HG03469 (cell line): Measurements from ENCODE around the gene PARP16.
"Not testable (repeated sequence)": the region's sequence is repeated elsewhere in the genome, so short reads cannot be mapped to it uniquely, and the experiment has no call there.

ENCODE experiments used
- ATAC-seq: cut with Tn5 transposase; IDR thresholded peaks from one replicate; pipeline ENCODE4 v1.9.1; 2021; ENCODE audit warnings: mild to moderate bottlenecking, moderate library complexity, moderate number of reproducible peaks; ENCODE audit not compliant: unreplicated experiment

The PARP16 gene

DNA sequence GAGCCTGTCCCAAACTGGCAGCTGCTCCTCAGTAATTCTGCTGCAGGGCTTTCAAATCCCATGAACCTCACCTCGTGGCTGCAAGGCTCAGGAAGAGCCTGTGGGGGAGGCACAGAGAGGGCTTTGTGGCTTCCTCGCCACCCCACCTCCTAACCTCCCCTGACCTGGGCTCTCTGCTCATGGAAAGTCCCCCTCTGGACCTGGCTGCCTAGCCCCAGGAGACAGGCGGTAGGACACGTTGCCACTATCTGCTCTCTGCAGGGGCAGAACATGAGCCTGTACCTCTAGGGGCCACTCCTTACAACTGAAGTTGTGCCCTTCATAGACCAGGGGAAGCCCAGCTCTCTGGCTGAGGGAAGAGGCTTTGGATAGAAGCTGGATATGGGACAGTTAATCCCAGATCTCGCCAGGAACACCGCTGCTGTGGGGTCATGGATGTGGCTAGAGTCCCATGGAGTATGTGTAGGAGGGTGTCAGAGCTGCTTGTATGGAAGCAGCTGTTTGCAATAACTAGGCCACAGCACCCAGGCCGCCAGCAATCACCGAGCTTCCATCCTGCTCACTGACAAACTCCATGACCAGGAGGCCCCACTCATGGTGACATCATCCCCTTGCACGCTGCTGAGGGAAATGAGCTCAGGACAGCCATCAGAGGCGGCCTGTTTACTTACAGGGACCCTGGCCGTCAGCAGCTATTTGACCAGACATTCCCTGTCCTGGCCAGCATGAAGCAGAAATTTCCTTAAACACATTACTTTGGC is 41.4 kb downstream of the PARP16 start:
- no peak for ATAC-seq

DNA sequence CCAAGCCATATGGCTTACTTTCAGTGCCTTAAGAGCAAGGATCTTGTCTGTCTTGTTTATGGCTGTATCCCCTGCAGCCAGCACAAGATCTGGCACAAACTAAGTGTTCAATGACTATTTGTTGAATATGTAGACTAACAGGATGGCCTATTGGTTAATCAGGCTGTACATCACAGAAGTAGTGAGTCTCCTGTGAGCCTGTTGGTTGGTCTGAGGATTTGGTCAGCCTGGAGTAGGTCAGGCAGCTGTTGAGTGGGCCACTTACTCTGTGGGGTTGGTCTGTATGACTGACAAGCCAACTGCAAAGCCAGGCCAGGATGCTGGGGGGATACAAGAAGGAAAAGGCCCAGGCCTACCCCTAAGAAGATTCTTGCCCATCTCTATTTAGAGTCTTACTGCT is 42.0 kb downstream of the PARP16 start:
- no peak for ATAC-seq

DNA sequence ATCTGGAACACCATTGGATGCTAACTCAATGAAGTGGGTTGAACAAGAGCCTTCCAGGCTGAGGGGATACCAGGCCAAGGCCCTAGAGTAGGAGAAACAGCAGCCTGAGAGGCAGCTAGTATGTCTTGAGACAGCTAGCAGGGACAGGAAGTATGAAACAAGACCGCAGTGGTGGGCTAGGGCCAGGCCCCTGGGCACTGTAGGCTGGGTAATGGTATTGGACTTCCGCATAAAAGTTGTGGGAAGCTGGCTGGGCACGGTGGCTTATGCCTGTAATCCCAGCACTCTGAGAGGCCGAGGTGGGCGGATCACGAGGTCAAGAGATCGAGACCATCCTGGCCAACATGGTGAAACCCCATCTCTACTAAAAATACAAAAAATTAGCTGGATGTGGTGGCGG is 50.2 kb downstream of the PARP16 start:
- not testable (repeated sequence) for ATAC-seq

DNA sequence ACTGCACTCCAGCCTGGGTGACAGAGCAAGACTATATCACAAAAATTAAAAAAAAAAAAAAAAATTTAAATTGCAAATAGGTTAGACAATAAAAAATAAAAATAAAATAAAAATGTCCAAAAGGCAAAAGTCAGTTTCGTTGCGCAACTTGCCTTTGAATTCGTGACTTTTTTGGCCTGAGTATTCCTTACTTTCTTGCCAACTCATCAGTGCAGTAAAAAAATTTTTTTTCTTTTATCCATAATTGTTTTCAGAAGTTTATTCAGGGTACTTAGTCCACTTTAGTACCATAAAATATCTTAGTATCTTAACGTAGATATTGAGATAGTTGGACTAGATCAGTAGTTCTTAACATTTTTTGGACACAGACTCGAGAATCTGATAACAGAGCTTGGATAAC is 53.0 kb downstream of the PARP16 start:
- no peak for ATAC-seq

DNA sequence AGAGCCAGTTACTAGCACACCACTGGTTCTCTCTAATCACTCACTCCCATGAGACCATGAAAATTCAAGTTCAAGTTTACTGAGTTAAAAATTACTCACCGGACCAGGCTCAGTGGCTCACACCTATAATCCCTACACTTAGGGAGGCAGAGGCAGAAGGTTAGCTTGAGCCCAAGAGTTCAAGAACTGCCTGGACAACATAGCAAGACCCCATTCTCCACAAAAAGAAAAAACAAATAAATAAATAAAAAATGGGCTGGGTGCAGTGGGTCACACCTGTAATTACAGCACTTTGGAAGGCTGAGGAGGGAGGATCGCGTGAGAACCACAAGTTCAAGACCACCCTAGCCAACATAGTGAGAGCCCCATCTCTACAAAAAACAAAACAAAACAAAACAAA is 54.2 kb downstream of the PARP16 start:
- ATAC-seq = no peak

DNA sequence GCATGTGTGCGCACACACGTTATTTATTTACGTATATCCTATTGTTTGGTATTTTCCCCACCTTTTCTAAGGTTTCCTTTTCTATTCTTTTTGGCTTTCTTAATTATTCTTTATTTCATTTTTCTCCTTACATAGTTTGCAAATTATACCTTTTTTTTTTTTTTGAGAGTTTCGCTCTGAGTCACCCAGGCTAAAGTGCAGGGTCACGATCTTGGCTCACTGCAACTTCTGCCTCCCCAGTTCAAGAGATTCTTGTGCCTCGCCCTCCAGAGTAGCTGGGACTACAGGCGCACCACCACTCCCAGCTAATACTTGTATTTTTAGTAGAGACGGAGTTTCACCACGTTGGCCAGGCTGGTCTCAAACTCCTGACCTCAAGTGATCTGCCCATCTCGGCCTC is 55.4 kb downstream of the PARP16 start:
- ATAC-seq = no peak

DNA sequence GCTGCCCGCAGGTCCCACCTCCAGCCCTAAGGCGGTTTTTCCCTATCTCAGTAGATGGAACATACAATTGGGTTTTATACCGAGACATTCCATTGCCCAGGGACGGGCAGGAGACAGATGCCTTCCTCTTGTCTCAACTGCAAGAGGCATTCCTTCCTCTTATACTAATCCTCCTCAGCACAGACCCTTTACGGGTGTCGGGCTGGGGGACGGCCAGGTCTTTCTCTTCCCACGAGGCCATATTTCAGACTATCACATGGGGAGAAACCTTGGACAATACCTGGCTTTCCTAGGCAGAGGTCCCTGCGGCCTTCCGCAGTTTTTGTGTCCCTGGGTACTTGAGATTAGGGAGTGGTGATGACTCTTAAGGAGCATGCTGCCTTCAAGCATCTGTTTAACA is 59.8 kb downstream of the PARP16 start:
- ATAC-seq = not testable (repeated sequence)

DNA sequence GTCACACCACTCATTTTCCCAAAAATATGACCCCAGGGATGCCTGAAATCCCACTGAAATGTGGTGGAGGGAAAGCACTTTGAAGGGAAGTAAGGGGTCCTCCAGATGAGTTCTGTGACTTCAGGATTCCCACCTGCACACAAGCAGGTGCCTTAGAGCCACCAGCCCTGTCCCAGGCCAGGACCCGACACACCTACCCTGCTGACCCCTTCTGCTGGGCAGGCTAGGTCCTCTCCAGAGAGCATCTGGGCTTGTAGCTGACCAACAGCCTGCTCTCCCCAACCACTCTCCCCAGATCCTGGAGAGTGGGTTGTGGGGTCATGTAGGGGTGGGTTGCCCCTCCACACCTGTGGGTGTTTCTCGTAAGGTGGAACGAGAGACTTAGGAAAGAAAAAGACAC is 60.5 kb downstream of the PARP16 start:
- no peak for ATAC-seq

DNA sequence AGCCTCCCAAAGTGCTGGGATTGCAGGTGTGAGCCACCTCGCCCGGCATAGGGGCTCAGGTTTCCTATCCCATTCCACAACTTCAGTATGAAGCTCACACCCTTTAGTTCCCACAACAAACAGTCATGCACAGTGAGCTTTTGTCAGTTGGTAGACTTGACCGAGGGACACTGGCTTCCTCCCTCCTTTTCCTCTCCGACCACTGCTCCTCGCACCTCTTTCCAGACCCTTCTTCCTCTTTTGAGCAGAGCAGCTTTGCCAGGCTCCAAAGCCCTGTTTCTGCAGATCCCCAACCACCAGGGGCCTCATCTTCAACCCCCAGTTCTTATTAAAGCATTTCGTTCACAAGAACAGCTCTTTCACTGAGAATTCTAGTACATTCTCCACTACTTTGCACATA is 62.7 kb downstream of the PARP16 start:
- ATAC-seq = no peak

DNA sequence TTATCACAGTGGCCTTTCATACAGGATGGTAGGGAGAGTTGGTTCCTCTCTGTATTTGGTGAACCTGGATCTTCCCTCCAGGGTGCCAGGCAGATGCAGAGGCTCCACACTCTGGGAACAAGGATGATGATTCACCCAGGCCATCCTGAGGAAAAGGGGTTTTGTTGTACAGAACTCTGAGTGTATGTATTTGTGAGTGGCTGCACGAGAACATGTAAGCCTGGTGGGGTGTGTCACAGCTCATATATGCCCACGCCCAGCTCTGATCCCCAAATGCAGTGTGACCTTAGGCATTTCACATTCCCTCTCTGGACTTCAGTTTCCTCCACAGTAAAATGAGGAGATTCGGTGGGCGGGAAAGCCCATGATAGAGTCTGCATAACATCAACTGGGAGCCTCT is 63.8 kb downstream of the PARP16 start:
- no peak for ATAC-seq

DNA sequence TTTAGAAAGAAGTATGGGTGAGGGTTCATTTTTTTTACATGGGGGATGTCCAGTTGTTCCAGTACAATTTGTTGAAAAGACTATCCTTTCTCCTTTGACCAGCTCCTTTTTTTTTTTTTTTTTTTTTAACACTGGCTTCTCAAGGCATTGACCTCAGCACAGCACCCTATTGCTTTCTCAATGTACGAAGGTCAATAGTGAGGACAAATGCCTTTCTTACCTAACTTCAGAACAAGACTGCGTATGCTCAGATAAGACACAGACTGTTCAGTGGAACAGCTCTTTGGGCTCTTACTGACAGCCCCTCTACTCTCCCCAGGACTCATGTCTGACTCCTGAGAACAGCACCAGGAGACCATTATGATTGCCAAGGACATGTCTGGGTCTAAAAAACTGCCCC is 65.0 kb downstream of the PARP16 start:
- no peak for ATAC-seq

DNA sequence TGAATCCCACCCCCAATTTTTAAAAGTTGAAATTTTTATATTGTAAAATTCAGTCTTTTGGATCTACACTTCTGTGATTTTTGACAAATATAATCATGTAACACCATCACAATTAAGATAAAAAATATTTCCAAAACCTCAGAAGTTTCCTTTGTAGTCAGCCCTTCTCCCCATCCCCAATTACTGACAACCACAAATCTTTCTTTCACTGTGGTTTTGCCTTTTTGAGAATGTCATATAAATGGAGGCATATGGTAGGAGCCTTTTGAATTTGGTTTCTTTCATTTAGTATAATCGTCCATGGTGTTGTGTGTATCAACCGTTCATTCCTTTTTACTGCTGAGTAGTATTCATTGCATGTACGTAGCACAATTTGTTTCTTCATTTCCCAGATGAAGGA is 67.5 kb downstream of the PARP16 start:
- no peak for ATAC-seq

DNA sequence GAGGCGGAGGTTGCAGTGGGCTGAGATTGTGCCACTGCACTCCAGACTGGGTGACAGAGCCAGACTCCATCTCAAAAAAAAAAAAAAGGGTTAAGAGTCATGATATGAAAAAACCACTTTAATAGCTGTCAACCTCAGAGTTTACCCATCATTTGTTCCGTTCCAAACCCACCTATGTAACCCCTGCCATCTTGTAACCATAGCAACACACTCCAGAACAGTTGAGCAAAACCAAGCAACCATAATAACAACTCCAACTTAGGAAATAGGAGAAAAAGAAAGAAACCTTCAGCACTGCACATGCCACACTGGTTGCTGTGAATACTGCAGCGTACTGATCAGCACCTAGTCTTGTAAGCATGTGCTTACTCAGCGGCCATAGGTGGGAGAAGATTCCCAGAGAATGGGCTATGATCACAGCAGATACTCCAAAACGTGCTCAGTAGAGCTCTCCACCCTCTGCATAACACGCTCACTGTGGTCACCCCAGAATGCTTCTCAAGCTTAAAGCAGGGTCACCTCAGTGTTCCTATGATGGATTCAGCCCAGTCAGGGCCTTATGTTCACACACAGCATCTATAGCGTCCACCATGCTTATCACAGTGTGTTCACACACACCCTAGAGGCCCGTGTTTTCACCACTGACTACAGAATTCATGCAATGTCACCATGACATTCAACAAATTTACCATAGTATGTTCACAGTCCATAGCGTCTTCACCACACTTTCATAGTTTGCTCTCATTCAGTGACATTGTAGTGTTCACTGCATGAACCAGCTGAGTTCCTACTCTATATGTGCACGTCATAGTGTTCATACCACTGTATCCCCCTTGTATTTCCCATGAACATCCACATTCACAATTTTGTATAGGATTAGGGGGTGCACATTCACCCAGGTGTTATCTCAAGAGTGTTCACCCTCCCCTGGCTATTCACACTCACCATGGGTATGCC is 68.9 kb downstream of the PARP16 start:
- no peak for ATAC-seq

DNA sequence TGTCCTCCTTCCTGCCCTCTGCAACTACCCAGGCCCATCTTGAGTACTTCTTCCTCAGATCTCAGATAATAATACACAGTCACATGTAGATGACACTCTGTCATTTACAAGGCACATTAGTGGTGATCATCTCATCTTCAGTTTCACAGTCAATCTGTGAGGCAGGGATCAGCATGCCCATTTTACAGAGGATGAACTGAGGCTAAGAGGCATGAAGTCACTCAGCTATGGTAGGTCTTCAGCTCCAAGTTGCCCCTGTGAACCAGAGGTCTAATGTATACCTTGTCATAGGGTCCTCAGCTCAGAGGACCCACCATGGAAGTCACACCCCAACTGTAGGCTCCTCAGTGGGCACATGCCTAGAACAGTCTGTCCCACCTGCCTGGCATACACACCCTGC is 71.2 kb downstream of the PARP16 start:
- no peak for ATAC-seq

DNA sequence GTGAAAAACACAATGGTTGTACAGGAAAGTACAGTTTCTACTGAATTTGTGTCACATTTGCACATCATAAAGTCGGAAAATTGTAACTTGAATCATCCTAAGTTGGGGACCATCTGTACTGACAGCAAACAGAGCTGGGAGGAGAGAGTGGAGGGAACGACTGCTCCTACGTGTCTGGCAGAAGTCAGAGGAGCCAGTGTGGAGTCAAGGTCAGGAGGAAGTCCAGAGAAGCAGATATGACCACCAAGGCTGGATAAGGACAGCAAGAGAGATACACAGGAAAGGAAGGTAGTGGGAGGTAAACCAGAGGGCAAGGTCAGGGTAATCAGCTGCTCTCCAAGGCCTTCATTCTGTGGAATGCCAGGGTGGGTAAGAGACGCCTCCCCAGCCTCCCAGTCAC is 72.7 kb downstream of the PARP16 start:
- ATAC-seq = no peak

DNA sequence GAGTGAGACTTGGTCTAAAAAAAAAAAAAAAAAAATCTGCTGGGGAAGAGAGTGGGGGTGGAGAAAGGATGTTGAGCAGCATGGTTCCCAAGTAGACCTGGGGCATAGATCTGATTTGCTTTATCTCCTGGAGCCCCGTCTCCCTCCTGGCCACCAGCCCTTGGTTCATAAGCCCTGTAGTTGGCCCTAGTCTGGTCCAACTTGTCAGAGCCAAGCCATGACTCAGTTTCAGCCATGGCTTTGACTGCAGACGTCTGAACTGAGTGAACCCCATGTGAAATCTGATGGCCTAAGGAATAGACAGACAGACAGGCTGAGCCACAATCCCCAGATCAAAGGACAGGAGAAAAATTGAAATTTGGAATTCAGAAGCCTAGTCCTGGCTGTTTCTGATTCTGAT is 73.4 kb downstream of the PARP16 start:
- ATAC-seq = no peak

DNA sequence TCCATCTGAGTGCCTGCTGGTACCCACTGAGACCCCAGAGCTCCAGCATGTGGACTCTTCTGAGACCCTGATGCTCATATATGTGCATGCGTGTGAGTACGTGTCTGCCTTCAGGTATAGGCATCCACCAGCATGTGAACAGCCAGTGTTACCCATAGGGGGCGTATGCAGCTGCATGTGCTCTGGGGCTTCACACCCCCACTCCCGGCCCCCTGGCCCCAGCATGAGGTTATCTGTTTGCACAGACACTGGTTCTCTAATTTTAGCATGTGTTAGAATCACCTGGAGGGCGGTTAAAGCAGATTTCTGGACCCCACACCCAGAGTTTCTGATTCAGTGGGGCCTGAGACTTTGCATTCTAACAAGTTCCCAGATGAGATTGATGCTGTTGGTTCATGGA is 74.6 kb downstream of the PARP16 start:
- no peak for ATAC-seq

DNA sequence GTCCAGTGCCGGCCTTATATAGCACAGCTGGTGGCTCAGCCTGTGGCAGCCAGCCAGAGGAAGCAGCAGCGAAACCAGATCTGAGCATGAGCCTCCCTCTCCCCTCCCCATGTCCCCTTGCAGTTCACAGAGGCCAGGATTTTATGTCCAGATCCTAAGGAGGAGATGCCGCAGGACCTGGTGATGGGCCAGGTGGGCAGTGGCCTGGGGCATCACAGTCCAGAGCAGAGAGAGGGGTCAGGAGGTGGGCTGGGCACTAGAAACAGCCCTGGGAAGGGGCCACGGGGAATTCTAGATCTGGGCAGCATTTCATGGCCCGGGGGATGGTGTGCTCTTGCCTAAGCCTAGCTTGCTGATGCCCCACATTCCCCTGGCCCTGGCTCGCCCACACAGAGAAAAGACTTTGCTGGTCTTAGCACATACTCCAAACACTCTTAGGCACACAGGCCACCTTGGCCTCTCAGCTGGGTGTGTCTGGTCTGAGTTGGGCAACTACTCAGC is 75.2 kb downstream of the PARP16 start:
- no peak for ATAC-seq

DNA sequence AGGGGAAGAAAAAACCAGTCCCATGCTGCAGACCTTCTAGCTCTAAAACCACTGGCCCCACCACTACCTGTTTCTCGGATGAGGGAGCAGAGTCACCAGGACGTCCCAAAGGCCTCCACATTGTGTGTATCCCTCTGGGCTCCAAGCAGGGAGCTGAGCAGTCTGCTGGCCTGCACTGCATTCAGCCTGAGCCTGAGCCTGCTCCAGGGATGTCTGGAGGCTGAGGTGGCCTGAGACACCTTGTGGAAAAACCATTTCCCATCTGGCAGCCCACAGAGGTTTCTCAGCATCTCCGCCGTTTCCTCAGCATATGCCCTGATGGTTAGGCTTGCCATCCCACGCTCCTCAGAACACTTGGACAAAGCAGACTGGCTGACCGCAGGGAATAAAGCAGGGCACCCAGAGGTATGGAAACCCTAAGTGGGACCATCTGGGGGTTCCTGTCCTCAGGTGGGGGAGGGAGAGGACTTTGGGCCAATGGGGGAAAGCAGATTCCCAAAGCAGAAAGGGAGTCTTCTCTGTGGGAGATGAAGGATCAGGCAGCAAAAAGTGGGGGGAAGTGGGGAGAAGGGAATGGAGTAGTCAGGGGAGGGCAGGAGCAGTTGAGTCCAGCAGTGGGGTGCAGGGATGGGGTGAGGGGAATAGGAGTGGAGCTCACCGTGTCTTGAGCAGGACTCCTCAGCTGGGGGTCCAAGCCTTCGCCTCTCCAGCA is 75.8 kb downstream of the PARP16 start, which contains the start of gene CILP:
Gene CILP, minus strand, starts transcription at position 704 of the 712 bp plus-strand sequence. CDS start 1,718 bp downstream, outside the sequence.
- ATAC-seq = no peak

DNA sequence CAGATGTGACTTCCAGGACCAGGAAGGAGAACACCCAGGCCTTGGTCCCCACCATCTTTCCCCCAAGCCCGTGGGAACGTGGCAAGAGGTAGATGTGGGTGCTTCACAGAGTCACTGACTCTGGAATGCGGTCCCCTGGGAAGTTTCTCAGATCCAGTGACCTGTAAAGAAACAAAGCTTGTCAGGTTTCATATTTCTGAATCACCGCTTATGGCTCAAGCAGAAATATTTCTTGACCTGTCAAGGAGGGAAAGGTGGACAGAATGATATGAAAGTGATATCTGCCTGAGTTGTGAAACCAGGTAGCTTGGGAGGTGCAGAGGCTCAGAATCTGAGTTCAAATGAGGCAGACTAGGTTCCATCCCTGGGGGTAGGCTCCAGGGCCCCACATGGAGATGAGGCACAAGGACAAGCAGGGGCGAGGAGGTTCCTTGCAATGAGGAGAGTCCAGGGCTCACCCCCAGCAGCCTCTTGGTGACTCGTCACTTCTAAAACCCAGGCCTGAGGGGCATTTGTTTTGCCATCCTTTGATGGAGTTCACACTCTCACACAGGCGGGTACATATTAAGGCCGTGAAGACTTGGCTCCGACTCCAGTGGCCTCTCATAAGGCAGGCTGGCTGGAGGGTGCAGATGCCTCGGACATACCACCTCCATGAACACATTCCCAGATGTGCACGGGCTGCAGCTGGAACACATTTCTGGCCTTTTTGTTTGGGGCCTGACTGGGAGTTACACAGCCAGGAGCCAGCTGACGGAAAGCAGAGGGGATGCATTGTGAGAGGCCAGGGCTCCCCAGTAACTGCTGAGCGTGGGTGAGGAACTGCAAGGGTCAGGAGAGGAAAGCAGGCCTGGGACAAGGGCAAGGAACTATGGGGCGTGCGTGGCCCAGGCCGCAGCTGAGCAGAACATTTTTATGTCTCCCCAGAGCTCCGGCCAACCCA is 76.7 kb downstream of the PARP16 start:
- ATAC-seq = no peak
